HG02610 (cell line): ENCODE results near the gene NEU1.
"Not testable (repeated sequence)": the region's sequence is repeated elsewhere in the genome, so short reads cannot be mapped to it uniquely, and the experiment has no call there.

Source experiments
- ATAC-seq: cut with Tn5 transposase; IDR thresholded peaks from one replicate; pipeline ENCODE4 v1.9.1; 2021; ENCODE audit warnings: mild to moderate bottlenecking, moderate library complexity; ENCODE audit not compliant: unreplicated experiment

Gene NEU1

DNA sequence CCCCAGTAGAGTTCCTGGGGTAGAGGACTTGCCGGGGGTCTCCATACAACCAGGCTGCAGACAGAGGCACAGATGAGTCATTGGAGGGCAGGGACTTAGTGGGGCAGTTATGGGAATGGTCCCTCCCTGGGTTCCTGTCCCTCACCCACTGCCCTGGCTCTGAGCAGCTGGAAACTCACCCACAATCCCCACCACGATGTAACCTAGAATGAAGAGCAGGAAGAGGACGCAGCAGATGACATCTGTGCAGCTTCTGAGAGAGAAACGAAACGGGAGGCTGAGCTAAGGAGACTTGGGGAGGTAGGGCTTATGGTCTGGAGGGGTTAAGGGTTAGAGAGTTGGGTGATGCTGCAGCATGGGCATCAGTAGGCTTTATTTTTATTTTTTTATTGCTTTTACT is 13.3 kb upstream of the NEU1 start:
- ATAC-seq = no peak

DNA sequence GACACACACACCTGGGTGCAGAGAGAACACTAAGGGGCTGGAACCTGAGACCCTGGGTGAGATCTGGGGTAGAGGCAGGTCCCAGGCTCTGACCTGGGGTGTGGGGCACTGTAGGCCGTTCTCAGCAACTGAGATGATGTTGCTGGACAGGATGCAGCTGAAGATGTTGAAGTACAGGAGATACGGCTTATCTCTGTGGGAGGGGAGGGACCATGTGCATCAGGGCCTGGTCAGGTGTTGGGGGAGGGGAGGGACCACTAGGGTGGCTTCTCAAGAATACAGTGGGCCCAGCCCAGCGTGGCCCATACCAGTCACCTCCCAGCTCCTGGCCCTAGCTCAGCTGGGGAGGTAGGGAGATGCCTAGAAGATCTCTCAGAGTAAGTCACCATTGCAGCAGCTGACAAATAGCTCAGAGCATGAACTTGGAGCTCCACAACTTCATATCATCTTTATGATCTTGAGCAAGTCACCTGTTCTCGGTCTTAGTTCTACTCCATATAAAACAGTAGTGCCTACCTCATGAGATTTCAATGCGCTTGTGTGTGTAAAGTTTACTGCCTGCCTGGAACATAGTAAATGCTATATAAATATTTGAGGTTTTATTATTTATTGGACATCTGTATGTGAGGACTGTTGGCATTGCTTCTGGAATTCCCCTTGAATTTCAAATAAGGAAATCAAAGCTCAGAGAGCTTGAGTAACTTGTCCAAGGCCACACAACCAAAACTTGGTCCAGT is 12.4 kb upstream of the NEU1 start:
- no peak for ATAC-seq

DNA sequence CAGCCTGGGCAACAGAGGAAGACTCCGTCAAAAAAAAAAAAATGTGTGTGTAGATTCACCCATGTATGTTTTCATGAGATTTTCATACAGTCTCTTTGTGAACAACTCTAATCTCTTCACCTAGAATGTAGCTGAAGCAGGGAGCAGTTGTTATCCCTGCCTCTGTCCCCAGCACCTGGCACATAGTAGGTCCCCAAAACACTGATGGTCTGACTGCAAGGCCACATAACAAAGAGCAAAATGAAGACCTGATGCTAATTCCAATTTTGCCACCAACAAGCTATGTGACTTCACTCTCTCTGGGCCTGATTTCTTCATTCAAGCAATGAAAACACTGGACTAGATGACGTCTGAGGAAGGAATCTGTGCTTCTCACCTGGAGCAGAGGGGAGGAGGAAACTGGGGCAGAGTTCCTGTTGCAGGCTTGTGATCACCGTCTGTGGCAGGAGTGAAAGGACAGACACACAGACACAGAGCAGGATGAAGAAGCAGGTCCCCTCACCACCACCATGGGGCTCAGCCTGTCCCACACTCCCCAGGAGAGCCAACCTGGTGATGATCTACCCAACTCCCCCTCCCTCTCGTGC is 11.6 kb upstream of the NEU1 start:
- ATAC-seq = no peak

DNA sequence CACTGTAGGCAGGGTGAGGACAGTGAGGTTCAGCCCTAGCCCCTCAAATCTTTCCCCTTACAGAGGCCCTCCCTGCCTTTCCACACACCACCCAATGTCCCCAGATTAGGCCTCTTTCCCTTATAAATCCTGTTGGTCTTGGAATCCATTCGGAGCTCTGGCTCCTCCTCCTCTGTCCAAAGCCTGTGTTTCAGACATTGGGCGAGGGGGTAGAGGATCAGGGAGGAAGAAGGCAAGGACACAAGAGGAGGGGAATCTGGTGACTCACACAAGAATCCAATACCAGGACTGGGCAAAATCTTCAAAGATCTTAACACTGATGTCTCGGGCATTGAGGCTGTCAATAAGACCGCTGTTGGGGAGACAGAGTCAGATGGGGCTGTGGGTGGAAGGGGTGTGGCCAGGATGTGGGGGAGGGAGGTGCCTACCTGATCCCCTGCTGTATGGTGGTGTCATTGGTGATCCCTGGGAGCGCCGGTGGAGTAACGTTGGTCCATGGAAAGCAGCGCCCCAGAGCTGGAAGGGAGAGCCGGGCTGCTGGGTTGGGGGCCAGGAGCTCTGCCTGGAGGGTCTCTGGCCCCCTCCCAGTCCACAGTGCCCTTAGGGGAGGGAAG is 8.5 kb upstream of the NEU1 start:
- no peak for ATAC-seq

DNA sequence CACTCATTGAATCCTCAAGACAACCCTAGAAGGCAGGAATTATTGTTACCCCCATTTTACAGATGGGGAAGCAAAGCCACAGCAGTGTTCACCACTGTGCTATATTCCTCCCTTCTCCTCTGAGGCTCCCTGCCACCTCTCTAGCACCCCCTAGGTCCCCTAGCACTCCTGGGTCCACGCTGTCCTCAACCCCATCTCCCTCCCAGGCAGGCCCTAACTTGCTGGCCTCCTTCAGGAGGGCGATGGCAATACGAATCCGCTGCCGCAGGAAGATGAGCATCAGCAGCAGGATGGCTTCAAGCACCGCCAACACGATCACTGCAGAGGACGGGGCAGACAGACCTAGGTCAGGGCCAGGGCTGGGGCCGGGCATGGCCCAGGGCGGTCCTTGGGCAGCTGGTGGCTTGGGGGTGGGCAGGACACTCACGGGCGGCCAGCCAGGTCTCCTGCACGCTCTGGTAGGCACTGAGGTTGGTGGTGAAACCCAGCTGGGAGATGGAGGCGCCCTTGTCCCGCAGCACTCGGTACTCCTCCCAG is 7.8 kb upstream of the NEU1 start:
- ATAC-seq = no peak

DNA sequence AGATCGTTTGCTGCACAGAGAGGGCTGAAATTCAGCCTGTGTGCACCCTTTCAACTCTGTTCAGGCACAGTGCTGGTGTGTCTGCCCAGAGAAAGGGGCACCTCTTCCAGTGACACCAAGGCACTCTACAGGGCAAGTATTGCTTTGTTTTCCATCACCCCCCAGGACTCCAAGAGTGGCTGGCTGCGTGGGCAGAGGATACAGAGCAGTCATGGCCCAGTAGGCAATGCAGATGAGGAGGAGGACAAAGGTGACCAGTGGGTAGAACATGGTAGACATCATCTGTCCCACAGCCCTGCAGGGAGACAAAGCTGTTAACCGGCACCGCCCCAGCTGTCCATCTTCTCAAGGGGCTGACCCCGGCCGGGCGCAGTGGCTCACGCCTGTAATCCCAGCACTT is 6.7 kb upstream of the NEU1 start:
- no peak for ATAC-seq

DNA sequence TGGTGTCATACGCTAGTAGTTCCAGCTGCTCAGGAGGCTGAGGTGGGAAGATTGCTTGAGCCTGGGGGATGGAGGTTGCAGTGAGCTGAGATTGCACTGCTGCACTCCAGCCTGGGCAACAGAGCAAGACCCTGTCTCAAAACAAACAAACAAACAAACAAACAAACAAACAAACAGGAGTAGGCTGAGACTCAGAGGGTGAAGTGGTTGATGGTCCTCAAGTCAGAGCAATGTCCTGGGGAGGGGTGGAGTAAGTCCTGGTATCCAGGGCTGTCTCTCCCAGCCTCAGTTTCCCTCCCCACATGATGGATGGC is 6.0 kb upstream of the NEU1 start:
- not testable (repeated sequence) for ATAC-seq

DNA sequence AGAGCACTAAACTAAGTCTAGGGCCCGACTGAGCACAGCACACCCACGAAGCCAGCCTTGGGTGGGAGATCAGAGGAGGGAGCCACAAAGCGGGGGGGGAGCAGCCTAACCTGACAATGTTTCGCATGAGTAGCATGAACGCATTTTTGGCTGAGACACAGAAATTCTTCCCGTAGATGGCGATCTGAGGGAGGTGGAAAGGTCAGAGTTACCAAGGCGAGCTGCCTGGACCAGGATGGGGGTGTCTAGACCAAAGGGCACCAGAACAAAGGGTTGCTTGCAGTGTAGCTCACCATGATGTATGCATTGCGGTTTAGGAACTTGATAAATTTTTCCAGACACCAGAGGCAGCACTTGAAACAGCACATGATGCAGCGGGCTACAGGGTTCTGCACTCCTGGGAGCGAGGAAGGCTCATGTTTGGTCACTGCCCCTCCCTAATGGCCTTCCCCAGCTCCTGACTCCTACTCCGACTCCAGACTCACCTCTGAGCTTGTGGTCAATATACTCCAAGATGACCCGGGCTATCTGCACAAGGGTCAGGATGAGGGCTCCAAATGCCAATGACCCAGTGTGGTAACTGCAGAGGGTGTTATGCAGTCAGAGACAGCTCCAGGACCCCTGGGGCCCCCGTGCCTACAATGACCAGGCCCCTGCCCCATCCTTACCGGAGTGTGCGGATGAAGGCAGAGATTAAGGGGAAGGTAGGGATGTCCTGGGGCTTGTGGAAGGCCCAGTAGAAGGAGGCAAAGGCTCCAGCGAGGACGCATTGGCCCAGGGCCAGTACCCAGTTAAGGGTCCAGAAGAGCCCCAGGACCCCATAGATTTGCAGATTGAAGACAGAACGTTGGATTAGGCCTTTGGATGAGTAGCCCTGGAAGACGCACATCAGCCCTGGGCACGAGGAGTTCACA is 2.8 kb upstream of the NEU1 start:
- no peak for ATAC-seq

DNA sequence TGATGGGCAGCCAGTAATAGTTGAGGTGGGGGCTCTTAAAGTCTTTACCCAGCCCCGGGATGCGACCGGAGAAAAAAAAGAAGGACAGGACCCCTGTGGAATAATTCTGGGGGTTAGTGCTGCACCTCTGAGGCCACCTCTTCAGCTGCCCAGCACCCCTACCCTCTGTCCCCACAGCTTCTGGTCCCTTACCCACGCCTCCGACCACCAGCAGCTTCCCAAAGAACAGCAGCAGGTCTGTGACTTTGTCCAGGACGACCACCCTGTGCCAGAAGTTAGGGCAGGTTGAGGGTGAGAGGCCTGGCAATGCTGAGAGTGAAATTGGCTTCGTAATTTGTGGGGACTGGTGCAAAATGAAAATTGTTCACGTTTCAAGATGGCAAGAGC is 2.2 kb upstream of the NEU1 start:
- no peak for ATAC-seq

DNA sequence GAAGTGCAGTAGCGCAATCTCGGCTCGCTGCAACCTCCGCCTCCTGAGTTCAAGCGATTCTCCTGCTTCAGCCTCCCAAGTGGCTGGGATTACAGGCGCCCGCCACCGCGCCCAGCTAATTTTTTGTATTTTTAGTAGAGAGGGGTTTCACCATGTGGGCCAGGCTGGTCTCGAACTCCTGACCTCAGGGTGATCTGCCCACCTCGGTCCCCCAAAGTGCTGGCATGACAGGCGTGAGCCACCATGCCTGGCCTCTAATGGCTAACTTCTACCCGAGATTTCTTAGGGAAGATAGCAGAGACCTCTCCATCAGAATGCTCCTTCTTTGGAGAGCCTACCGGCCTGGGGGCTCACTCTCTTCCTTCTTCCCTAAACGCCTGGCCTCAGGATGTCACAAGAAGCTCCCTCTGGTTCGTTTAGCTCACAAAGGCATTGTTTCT is 1.5 kb upstream of the NEU1 start:
- ATAC-seq = not testable (repeated sequence)

DNA sequence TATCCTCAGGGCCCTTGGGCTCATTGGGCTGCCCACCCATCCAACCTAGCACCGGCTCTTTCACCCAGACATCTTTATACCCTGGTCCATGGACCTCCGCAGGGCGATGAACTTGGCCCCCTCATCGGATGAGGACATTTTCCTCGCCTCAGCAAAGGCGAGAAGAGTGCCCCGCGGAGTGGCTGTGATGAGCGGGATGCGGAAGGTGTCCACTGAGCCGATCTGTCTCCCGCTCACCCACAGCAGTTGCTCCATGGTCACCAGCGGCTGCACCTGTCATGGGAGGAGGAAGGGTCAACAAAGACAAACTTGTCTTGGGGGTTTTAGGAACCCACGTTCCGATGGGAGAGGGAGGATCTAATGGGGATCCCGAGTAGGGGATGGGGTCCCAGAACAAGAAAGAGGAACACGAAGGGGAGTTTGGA is 690 bp downstream of the NEU1 start:
- no peak for ATAC-seq

DNA sequence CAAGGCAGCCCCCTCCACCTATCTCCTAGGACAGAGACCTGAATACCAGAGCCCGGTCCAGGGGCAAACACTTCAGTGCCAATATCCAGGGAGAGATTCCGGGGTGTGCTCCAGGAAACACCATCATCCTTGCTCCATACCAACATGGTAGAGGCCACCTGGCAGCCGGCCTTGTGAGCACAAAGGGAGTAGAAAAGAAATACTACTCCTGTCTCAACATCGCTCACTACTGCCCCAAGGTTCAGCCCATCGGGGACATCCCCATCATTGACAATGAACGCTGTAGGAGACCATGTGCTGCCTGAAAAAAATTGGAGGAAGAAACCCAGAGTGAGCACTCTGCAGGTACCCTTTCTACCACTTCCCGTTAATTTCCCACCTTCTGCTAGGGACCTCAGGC is 1.5 kb downstream of the NEU1 start:
- no peak for ATAC-seq

DNA sequence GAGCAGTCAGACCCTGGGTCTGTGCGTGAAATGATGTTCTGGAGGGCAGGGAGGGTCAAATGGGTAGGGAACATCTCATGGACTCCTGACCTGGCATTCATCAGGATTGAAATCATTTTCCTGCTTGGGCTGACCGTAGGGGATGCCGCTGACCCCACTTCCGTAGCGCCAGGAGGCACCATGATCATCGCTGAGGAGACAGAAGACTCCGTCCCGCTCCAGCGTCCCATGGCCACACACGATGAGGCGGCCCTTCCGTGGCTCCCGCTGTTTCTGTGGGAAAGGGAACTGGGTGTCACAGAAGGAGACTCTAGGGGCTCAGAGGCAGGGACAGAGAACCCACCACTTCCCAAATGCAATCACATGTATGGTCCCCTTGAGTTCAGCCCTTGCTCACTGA is 2.3 kb downstream of the NEU1 start:
- ATAC-seq = no peak

DNA sequence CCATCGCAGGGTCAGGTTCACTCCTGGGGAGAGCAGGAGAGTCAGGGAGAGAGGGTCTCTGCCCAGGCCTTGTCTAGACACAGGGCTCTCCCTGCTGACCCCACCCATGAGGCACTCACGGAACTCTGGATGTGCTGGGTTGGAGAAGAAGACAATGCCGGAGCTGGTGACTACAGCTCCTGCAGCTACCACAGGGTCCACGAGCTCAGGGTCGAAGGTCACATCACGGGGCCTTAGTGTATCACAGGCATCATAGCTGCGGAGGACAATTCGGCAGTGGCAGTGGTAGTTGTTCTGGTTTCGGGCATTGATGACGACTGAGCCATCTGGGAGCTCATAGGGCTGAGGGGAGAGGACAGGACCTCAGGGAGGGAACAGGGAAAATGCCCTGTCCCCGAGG is 2.7 kb downstream of the NEU1 start:
- no peak for ATAC-seq

DNA sequence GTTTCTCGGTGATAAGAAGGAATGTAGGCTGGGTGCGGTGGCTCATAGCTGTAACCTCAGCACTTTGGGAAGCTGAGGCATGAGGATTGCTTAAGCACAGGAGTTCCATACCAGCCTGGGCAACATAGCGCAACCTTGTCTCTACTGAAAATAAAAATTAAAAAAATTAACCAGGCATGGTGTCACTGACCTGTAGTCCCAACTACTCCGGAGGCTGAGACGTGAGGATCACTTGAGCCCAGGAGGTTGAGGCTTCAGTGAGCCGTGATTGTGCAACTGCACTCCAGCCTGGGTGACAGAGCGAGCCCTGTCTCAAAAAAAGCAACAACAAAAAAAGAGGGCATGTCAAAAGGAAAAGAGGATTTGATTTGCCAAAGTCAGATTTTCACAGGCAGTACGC is 3.9 kb downstream of the NEU1 start:
- no peak for ATAC-seq

DNA sequence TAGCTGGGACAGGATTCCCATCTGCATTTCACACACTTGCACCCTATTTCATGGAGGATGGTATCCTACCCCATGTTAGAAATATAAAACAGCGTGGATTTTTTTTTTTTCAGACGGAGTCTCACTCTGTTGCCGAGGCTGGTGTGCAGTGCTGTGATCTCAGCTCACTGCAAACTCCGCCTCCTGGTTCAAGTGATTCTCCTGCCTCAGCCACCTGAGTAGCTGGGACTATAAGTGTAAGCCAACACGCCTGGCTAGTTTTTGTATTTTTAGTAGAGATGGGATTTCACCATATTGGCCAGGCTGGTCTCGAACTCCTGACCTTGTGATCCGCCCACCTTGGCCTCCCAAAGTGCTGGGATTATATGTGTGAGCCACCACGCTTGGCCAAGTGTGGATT is 4.8 kb downstream of the NEU1 start:
- not testable (repeated sequence) for ATAC-seq

DNA sequence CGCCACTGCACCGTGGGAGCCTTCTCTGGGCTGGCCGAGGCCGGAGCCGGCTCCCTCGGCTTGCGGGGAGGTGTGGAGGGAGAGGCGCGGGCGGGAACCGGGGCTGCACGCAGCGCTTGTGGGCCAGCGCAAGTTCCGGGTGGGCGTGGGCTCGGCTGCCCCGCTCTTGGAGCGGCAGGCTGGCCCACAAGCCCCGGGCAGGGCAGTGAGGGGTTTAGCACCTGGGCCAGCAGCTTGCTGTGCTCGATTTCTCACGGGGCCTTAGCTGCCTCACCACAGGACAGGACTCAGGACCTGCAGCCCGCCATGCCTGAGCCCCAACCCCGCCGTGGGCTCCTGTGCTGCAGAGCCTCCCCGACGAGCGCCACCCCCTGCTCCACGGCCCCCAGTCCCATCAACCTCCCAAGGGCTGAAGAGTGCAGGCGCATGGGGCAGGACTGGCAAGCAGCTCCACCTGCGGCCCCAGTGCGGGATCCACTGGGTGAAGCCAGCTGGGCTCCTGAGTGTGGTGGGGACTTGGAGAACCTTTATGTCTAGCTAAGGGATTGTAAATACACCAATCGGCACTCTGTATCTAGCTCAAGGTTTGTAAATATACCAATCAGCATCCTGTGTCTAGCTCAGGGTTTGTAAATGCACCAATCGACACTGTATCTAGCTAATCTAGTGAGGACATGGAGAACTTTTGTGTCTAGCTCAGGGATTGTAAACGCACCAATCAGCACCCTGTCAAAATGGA is 10.5 kb downstream of the NEU1 start:
- ATAC-seq = not testable (repeated sequence)

DNA sequence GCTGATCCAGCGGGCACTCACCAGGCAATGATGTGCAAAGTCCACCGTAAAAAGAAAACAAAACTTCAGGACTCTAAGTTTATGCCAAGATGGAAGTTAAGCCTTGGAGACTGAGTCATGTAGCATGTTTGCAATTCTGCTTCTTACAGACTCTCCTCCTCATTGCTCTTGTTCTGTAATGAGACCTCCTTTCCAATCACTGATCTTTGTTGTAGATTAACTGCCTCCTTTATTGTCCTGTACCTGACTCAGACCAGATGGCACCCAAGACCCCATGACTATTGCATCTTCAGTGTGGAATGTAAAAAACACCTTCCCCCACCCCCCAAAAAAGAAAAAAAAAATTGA is 11.2 kb downstream of the NEU1 start:
- ATAC-seq = no peak

DNA sequence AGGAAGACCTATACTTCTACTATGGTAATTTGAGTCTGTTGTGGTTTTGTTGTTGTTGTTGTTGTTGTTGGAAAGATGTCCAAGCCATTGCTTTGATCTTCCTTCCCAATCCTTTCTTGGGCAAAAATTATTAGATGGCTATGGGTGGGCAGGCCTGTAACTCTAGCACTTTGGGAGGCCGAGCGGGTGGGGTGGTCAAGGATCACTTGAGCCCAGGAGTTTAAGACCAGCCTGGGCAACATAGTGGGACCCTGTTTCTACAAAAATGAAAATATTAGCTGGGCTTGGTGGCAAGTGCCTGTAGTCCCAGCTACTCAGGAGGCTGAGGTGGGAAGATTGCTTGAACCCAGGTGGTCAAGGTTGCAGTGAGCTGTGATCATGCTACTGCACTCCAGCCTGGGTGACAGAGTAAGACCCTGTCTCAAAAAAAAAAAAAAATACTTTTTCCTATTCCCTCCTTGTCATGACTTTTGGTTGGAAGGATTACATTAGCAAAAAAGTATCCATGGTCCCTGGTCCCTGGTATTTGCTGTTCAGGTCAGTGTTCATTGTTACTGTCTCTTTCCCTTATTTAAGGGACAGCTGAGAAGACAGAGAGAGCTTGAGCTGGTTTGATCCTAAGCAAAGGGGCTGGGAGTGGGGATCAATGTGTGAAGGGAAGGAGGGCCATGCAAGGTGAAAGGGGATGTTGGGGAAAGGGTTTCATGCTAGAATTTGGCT is 11.7 kb downstream of the NEU1 start:
- no peak for ATAC-seq
